ENCODE data around the gene ALX4. TPM values are rescaled to one million over a fixed set of nuclear protein-coding genes. Genes with fewer than 3 reads are reported as not detected.
A peak's percentile ranks its signal among the peaks of the same experiment; 100 is the strongest.

ALX4 gene
- total RNA-seq, 1 donor from 2014 or later = not detected

- intact Hi-C loops (cut with DNase I) = no loop called here
- Histone ChIP-seq H3K4me3 (peak overlapping the region; percentile 17 to 33), H3K4me1 (peaks cover 22% of the 10 kb centered on the region), H3K9me3 (no peaks in the 10 kb centered on the region), H3K27me3 (peaks cover 14% of the 10 kb centered on the region), H3K27ac (no peak overlapping the region), H3K36me3 (no peaks in the 10 kb centered on the region)
- TF ChIP-seq POLR2A (IDR thresholded peaks at IDR 0.05) (no peak), POLR2AphosphoS5 (IDR thresholded peaks at IDR 0.05; ENCODE audit: insufficient read depth in 1 of 2, low read depth in 1 of 2) (no peak), CTCF (IDR thresholded peaks at IDR 0.05) (no peak)
- DNase-seq (ENCODE audit: extremely low spot score in 2 of 2) = no peak
Measured at GRCh38 chr11:44316659-44317240, 6.8 kb upstream of the ALX4 start.

- Histone ChIP-seq H3K4me3 (peak overlapping the region; percentile 17 to 33), H3K4me1 (peaks cover 22% of the 10 kb centered on the region), H3K27me3 (peaks cover 14% of the 10 kb centered on the region), H3K9me3 (no peaks in the 10 kb centered on the region), H3K27ac (no peak overlapping the region), H3K36me3 (no peaks in the 10 kb centered on the region)
- no peak for TF ChIP-seq POLR2AphosphoS5 (IDR thresholded peaks at IDR 0.05; ENCODE audit: insufficient read depth in 1 of 2, low read depth in 1 of 2)
- intact Hi-C loops (cut with DNase I) = no loop called here
- DNase-seq (ENCODE audit: extremely low spot score in 2 of 2) = no peak
Measured at GRCh38 chr11:44315947-44316658, 6.2 kb upstream of the ALX4 start.

- intact Hi-C loops (cut with DNase I) = no loop called here
- no peak for DNase-seq (ENCODE audit: extremely low spot score in 2 of 2)
- Histone ChIP-seq H3K36me3 (no peaks in the 10 kb centered on the region), H3K9me3 (no peaks in the 10 kb centered on the region), H3K27ac (no peak overlapping the region), H3K4me3 (no peak overlapping the region), H3K27me3 (peaks cover 14% of the 10 kb centered on the region), H3K4me1 (peaks cover 32% of the 10 kb centered on the region)
- TF ChIP-seq POLR2A (IDR thresholded peaks at IDR 0.05) (no peak), POLR2AphosphoS5 (IDR thresholded peaks at IDR 0.05; ENCODE audit: insufficient read depth in 1 of 2, low read depth in 1 of 2) (no peak), CTCF (IDR thresholded peaks at IDR 0.05) (no peak)
Measured at GRCh38 chr11:44314733-44315132, 4.8 kb upstream of the ALX4 start.

GRCh38 chr11:44313761-44314489 is 4.0 kb upstream of the ALX4 start:
- Histone ChIP-seq H3K27ac (no peak overlapping the region), H3K9me3 (no peaks in the 10 kb centered on the region), H3K27me3 (peaks cover 21% of the 10 kb centered on the region), H3K36me3 (no peaks in the 10 kb centered on the region), H3K4me1 (peaks cover 35% of the 10 kb centered on the region), H3K4me3 (no peak overlapping the region)
- no peak for DNase-seq (ENCODE audit: extremely low spot score in 2 of 2)
- intact Hi-C loops (cut with DNase I) = no loop called here
- TF ChIP-seq POLR2AphosphoS5 (IDR thresholded peaks at IDR 0.05; ENCODE audit: insufficient read depth in 1 of 2, low read depth in 1 of 2) (no peak), CTCF (IDR thresholded peaks at IDR 0.05) (no peak), POLR2A (IDR thresholded peaks at IDR 0.05) (no peak)

GRCh38 chr11:44312876-44313275 is 2.9 kb upstream of the ALX4 start:
- Histone ChIP-seq H3K36me3 (no peaks in the 10 kb centered on the region), H3K4me3 (no peak overlapping the region), H3K4me1 (peaks cover 35% of the 10 kb centered on the region), H3K27me3 (peaks cover 21% of the 10 kb centered on the region), H3K27ac (no peak overlapping the region), H3K9me3 (no peaks in the 10 kb centered on the region)
- intact Hi-C loops (cut with DNase I) = no loop called here
- no peak for DNase-seq (ENCODE audit: extremely low spot score in 2 of 2)
- TF ChIP-seq POLR2A (IDR thresholded peaks at IDR 0.05) (no peak), POLR2AphosphoS5 (IDR thresholded peaks at IDR 0.05; ENCODE audit: insufficient read depth in 1 of 2, low read depth in 1 of 2) (no peak), CTCF (IDR thresholded peaks at IDR 0.05) (no peak)
